Gastrocnemius medialis (tissue), 4 donors: ENCODE results near the gene CLEC10A. TPM values are rescaled to one million over a fixed set of nuclear protein-coding genes. Genes with fewer than 3 reads are reported as not detected.

Experiments
- ATAC-seq, 2 donors: fragments of 150-250 bp; one replicate each; pipeline ENCODE4 v1.9.1; 2016
- DNase-seq, 2 donors: peaks; one replicate each; pipeline ENCODE4 v3.0.0-alpha.2; 2019
- H3K27ac ChIP-seq, 4 donors: fragments of 200-600 bp; sonication (generic); 1 replicate in 1 of 4; 2 replicates in 3 of 4; pipeline ENCODE4 v1.5.1; 2016 to 2018; ENCODE audit warnings: mild to moderate bottlenecking in 2 of 4, moderate library complexity in 1 of 4
- H3K27me3 ChIP-seq, 3 donors: fragments of 200-600 bp; sonication (generic) in 2 of 3; 1 replicate in 1 of 3; 2 replicates in 2 of 3; pipeline versions ENCODE4 v1.5.1 to v1.6.0; 2016 to 2019; ENCODE audit warnings: mild to moderate bottlenecking in 1 of 3, moderate library complexity in 1 of 3
- H3K36me3 ChIP-seq, 2 donors: fragments of 200-600 bp; sonication (generic) in 1 of 2; one replicate each; pipeline ENCODE4 v1.5.1; 2017 to 2018
- H3K4me1 ChIP-seq, 2 donors: fragments of 200-600 bp; sonication (generic) in 1 of 2; one replicate each; pipeline ENCODE4 v1.5.1; 2016 to 2017; ENCODE audit warnings: mild to moderate bottlenecking in 2 of 2
- H3K4me3 ChIP-seq, 4 donors: fragments of 200-600 bp; sonication (generic) in 3 of 4; 1 replicate in 1 of 4; 2 replicates in 3 of 4; pipeline ENCODE4 v1.5.1; 2016 to 2019; ENCODE audit warnings: mild to moderate bottlenecking in 2 of 4
- H3K9me3 ChIP-seq, 3 donors: fragments of 200-600 bp; sonication (generic) in 2 of 3; 1 replicate in 1 of 3; 2 replicates in 2 of 3; pipeline ENCODE4 v1.5.1; 2016 to 2019
- CTCF ChIP-seq, 5 experiments: fragments of 450-650 bp in 3 of 5; fragments of 200-600 bp in 2 of 5; sonication (generic) in 2 of 5; IDR thresholded peaks in 4 of 5; conservative IDR thresholded peaks in 1 of 5; 1 replicate in 4 of 5; 2 replicates in 1 of 5; pipeline ENCODE4 v1.5.1; 2016 to 2019; ENCODE audit warnings: antibody characterized with exemption in 5 of 5, mild to moderate bottlenecking in 3 of 5, moderate library complexity in 3 of 5
- POLR2A ChIP-seq, 2 donors: fragments of 450-650 bp; IDR thresholded peaks; one replicate each; pipeline ENCODE4 v1.6.1; 2017; ENCODE audit warnings: antibody characterized with exemption in 2 of 2, mild to moderate bottlenecking in 2 of 2, moderate library complexity in 2 of 2
- in situ Hi-C, 4 donors: fragments of 200-750 bp; cut with MboI; loops; one replicate each; pipeline versions ENCODE4 v1.15.0 to v1.8.0; 2017; ENCODE audit warnings: low sequenced_read_pairs in 4 of 4
- intact Hi-C: fragments of 100-400 bp; cut with DNase I; formaldehyde crosslinking; loops from one replicate; pipeline ENCODE4 v1.15.1; 2023; ENCODE audit warnings: low total_unique reads
- total RNA-seq, 4 donors: library from RNA; depleted of rRNA; stranded (reverse); fragments of >200 nt; gene quantifications; one replicate each; pipeline versions ENCODE4 v1.1.0 to v1.2.3, GENCODE V29; 2016

CLEC10A gene
- total RNA-seq, 4 donors from 2014 or later = 1.3 to 2.8 (median 2.3) TPM; not detected in 1

GRCh38 chr17:7039832-7040231 lies 40.2 kb downstream of the CLEC10A start:
- Histone ChIP-seq H3K9me3 (no peaks in the 10 kb centered on the region), H3K27me3 (peaks cover 28 to 46% (median 45%) of the 10 kb centered on the region in 3 donors), H3K27ac (no peak overlapping the region), H3K4me1 (peaks cover 16% of the 10 kb centered on the region in 2 donors), H3K4me3 (no peak overlapping the region), H3K36me3 (no peaks in the 10 kb centered on the region)
- in situ Hi-C loops (loop anchor here in 1 of 4 donors (25.0 kb wide), 1 partner anchor 297 kb away; the partner anchor contains the start of genes ACAP1 and NEURL4), intact Hi-C loops (loop anchor here (10.0 kb wide), 1 partner anchor 305 kb away; no protein-coding TSS in a partner anchor)
- DNase-seq (no peak), ATAC-seq (no peak)
- TF ChIP-seq CTCF (IDR thresholded peaks at IDR 0.05 in 4 of 5, conservative IDR thresholded peaks at IDR 0.05 in 1 of 5) (no peak), POLR2A (IDR thresholded peaks at IDR 0.05) (no peak)

- no peak overlapping the region for H3K27ac ChIP-seq
- no peaks in the 10 kb centered on the region for H3K9me3 ChIP-seq
- peaks cover 18 to 34% (median 30%) of the 10 kb centered on the region in 3 donors for H3K27me3 ChIP-seq
- ATAC-seq (no peak), DNase-seq (no peak)
- TF ChIP-seq CTCF (IDR thresholded peaks at IDR 0.05 in 4 of 5, conservative IDR thresholded peaks at IDR 0.05 in 1 of 5) = no peak
- TF ChIP-seq POLR2A (IDR thresholded peaks at IDR 0.05) = no peak
- H3K36me3 ChIP-seq = no peaks in the 10 kb centered on the region
- intact Hi-C loops (no loop called here), in situ Hi-C loops (loop anchor here in 1 of 4 donors (25.0 kb wide), 1 partner anchor 299 kb away; the partner anchor contains the start of genes ACAP1 and NEURL4)
- peaks cover 8 to 10% of the 10 kb centered on the region in 2 donors for H3K4me1 ChIP-seq
- H3K4me3 ChIP-seq = no peak overlapping the region
Measured at GRCh38 chr17:7038025-7038862, 41.8 kb downstream of the CLEC10A start.

- ATAC-seq = peak; percentile 77 to 88
- in situ Hi-C loops = loop anchor here in 1 of 4 donors (25.0 kb wide), 1 partner anchor 302 kb away; the partner anchor contains the start of genes ACAP1 and NEURL4
- DNase-seq = peak; percentile 78 to 81
- Histone ChIP-seq H3K9me3 (no peaks in the 10 kb centered on the region), H3K27me3 (peaks cover 7 to 17% (median 16%) of the 10 kb centered on the region in 3 donors), H3K36me3 (no peaks in the 10 kb centered on the region), H3K27ac (peak within 1 kb of the TSS; percentile 64 to 80 (median 74)), H3K4me1 (peaks cover 5 to 6% of the 10 kb centered on the region in 2 donors), H3K4me3 (peak within 1 kb of the TSS; percentile 49 to 74 (median 58))
- intact Hi-C loops = no loop called here
- no peak for TF ChIP-seq CTCF (IDR thresholded peaks at IDR 0.05 in 4 of 5, conservative IDR thresholded peaks at IDR 0.05 in 1 of 5)
- TF ChIP-seq POLR2A (IDR thresholded peaks at IDR 0.05) = peak; percentile 38 to 70
Measured at GRCh38 chr17:7035591-7036368, 44.3 kb downstream of the CLEC10A start, which contains the start of gene SLC16A13. Gene SLC16A13, plus strand, starts transcription at chr17:7036015. Its CDS starts 368 bp downstream, at chr17:7036383.

GRCh38 chr17:7034955-7035590 lies 45.0 kb downstream of the CLEC10A start:
- Histone ChIP-seq H3K27me3 (peaks cover 7 to 17% (median 16%) of the 10 kb centered on the region in 3 donors), H3K9me3 (no peaks in the 10 kb centered on the region), H3K4me3 (peak overlapping the region; percentile 49 to 74 (median 58)), H3K36me3 (no peaks in the 10 kb centered on the region), H3K27ac (peak overlapping the region; percentile 39 to 80 (median 74)), H3K4me1 (peaks cover 5 to 6% of the 10 kb centered on the region in 2 donors)
- DNase-seq (no peak), ATAC-seq (peak; percentile 53 to 71)
- intact Hi-C loops = no loop called here
- in situ Hi-C loops = loop anchor here in 1 of 4 donors (25.0 kb wide), 1 partner anchor 302 kb away; the partner anchor contains the start of genes ACAP1 and NEURL4
- TF ChIP-seq POLR2A (IDR thresholded peaks at IDR 0.05) (no peak), CTCF (IDR thresholded peaks at IDR 0.05 in 4 of 5, conservative IDR thresholded peaks at IDR 0.05 in 1 of 5) (no peak)
